Activated effector memory CD4-positive, alpha-beta T cell treated with Interleukin-2 at 50 U/mL for 16 hours (primary cell): ENCODE results near the gene MFAP3.

Source experiments
- DNase-seq: peaks from one replicate; pipeline ENCODE4 v3.0.0-alpha.2; 2020

MFAP3 gene

DNA sequence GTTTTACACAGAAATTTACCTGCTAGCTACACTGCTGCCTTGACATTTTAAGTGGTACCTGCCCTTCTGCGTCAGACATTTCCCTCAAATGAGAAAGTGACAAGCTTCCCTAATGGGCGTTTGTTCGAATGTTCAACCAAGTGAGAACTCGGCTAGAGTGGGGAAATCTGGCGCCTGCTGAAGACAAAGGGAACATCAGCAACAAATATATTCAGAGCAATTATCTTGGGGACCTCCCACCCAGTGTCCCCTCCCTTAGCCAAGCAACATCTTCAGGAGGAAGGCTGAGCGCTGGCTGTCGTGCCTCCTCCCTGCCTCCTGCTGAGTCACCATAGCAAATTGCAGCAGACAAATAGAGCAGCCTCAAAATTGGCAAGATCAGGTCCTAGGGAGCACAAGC, 57.1 kb downstream of the MFAP3 start:
- no peak for DNase-seq

DNA sequence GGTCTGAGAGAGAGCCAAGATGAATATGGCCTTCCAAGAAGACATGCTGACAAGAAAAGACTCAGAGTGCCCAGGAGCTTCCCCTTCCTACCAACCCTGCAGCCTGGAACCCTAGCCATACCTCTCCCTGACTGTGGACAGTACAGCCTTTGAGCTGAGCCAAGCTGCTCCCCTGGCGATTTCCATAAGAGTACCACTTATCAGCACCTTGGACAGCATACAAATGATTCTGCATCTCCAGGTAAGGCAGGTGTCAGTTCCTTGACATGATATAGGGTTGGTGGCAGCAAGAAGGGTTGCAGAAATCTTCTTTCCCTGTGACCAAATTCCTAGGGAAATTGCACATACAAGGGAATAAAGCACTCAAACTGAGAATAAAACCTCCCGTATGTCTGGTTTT, 58.3 kb downstream of the MFAP3 start:
- no peak for DNase-seq

DNA sequence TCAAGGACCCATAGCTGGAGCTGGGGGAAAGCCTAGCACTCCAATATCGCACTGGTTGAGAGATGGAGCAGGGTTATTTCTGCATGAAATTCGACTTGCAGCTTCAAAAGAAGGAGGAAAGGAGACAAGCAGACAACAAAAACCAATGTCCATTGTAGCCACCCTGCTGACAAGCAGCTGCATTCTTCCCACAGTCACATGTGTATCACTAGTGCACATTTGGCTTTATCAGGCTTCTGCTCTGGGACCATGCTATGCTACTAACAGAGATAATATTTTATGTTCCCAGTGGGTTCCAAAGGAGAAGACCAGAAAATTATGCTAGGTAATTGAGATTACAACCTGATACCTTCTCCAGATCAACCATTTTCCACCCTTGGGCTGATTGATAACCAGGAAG, 59.7 kb downstream of the MFAP3 start:
- no peak for DNase-seq

DNA sequence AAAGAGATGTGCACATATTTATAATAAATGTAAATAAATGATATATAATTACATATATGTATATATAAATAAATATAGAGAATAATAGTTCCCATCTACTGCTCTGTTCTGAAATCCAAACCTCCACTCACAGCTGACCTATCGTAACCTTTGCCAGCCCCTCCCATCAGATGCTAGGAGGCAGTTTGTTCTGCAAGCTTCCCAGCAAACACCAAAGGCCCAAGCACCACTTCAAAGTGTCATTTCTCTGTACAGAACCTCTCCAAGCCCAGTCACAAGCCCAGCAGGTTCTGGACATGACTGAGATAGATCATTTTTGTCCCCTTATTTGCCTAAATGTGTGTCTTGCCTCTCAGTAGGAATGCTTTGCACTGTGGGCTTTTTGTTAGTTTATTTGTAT, 62.4 kb downstream of the MFAP3 start:
- no peak for DNase-seq

DNA sequence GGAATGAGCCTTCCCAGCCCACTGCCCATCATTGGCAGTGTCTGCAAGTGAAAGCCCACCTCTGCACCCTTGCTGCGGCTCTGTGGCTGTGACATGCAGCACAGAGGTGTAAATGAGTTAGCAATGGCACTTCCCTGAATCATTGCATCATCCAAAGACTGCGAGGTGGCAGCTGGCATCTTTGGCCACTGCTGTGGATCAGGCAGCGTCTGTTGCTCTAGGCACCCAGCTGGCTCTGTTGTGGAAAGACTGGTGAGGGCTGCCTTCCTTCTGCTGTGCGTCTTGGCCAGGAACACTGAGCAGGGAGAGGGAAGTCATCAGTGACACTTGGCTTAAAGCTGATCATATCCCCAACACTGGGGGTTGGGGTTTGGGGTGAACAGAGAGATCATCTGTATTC, 64.5 kb downstream of the MFAP3 start:
- no peak for DNase-seq
